Stimulated activated naive CD4-positive, alpha-beta T cell treated with Interleukin-2 at 50 U/mL for 16 hours (primary cell): ENCODE results near the gene MYH8.

ENCODE experiments used
- DNase-seq: peaks from one replicate; lab custom pipeline; 2025; lab: John Stamatoyannopoulos, UW

MYH8 gene

DNA sequence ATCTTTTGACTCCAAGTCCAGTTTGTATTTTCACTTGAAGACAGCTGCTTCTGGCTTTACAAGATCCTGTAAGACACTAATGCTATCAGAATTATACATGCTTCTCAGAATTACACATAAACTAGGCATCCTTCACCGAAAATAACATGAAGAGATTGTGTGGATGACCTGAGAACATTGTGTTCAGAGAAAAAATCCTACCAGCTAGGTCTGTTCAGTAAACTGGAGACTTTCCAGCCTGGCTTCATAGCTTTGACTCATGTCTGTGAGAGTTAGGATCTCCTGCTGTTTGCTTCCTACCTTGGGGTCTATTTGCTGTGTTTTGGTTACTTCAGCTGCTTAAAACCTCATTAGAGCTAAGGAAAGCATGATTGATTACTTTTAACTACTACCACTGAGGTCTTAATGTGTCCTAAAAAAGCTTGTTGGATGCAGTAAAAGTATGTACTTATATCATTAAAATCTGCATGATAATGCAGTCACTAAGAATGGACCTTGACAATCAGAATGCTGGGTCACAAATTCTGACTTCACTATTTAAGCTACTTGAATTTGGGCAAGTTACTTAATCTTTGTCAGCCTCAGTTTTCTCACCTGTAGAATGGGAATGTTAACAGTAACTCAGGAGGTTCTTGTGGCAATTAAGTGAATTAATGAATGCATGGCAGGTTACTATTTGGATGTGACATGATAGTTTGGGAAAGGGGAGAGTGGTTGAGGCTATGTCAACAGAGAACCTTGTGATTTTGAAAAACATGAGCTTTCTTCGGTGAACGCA is 40.9 kb downstream of the MYH8 start:
- no peak for DNase-seq

DNA sequence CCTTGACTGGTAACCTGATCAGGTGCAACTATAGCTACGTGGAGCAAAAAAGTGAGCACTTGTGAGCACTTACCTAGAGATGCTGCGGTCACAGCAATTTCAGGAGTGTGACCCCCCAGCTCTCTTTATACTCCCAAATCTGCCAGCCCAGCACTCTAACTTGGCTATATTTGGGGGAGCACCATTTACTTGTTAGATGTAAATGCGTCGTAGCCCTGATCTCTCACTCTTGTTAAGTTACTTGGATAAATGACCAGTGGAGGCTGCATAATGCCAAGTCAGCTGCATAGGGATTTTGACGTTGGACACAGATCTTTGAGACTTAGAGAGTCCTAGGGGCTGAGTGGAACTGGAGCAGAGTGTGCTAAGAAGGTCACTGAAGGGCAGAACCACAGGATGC is 48.8 kb downstream of the MYH8 start, which contains the start of gene MYH13:
Gene MYH13, minus strand, starts transcription at position 101 of the 400 bp plus-strand sequence. CDS start 8,476 bp downstream, outside the sequence.
- no peak for DNase-seq

- DNase-seq, result no peak
These were observed 51.6 kb downstream of the MYH8 start for GRCh38 chr17:10370016-10370608.

- DNase-seq, result no peak
These were observed 52.5 kb downstream of the MYH8 start for GRCh38 chr17:10369239-10369638.

- DNase-seq, result no peak
These were observed 53.2 kb downstream of the MYH8 start for GRCh38 chr17:10368561-10368960.

DNA sequence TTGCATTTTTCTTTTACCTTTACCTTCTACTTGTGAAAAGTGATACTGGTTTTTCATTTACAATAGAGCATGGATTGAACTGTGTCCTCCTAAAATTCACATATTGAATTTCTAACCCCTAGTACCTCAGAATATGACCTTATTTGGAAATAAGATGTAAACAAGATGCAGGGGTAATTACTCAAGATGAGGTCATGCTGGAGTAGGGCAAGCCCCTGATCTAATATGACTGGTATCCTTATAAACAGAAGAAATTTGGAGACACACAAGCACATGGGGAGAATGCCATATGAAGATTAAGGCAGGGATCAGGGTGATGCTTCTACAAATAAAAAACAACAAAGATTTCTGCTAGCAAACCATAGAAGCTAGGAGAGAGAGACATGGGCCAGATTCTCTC is 61.2 kb downstream of the MYH8 start:
- no peak for DNase-seq

- DNase-seq, result no peak
These were observed 64.0 kb downstream of the MYH8 start for GRCh38 chr17:10357768-10358167.

DNA sequence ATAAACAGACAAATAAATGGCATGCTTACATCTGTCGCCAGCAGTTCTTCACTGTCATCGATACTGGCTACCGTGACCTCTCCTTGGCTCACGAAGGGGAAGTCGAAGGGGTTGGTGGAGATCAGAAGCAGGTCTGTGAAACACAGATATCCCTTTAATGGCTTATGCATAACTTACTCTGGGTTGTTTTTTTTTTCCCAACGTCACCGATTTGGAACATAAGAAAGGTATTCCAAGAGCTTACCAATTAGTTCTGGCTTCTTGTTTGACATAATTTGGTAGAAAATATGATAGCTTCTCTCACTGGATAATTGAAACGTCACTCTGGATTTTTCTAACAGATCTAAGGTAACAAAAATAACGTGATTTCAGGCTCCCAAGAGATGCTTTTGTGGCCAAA is 67.1 kb downstream of the MYH8 start:
- DNase-seq, result no peak

- no peak for DNase-seq
These were observed 68.9 kb downstream of the MYH8 start for GRCh38 chr17:10352893-10353292.

DNA sequence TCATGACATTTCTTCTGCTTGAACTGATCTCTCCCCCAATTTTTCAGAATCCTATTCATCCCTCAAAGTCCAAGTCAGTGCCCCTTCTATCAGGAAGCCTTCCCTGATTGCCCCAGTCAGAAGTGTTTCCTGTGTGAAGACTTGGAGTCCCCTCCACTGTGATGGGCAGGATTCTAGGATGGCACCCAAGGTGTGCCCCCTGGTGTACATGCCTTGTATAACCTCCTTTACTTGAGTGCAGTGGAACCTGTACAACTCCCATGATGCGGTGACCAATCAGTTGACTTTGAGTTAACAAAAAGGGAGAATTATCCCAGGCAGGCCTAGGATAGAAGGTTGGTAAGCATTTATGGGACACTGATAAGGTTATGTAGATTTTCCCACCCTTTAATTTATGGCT is 72.3 kb downstream of the MYH8 start:
- no peak for DNase-seq

DNA sequence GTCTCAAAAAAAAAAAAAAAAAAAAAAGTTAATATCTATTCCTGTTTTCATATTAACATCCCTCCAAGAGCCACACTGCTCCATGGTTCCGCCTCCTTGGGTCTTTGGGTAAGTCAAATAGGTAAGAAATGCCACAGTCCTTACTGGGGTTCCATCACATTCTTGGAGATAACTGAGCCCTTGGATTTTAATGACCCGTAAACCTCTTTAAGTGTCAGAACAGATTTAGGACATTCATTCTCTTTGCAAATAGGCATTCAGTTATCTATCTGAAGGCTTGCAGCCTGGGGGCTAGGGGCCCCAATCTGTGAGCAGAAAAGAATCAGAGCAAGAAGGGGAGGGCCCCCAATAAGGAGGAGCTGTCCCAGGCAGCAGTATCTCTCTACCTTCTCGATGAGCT is 76.9 kb downstream of the MYH8 start:
- DNase-seq, result no peak
